Neutrophil (primary cell): ENCODE data around the gene CREB3L4.

ENCODE experiments used
- H3K27ac ChIP-seq: fragments of 200-600 bp; sonication (generic); 2 replicates; pipeline ENCODE4 v1.5.1; 2016; ENCODE audit warnings: mild to moderate bottlenecking, moderate library complexity
- H3K27me3 ChIP-seq: fragments of 200-600 bp; sonication (generic); 2 replicates; pipeline ENCODE4 v1.6.0; 2016; ENCODE audit warnings: mild to moderate bottlenecking
- H3K36me3 ChIP-seq: fragments of 200-600 bp; sonication (generic); 2 replicates; pipeline ENCODE4 v1.5.1; 2017
- H3K4me1 ChIP-seq, 2 experiments: fragments of 200-600 bp in 1 of 2; sonication (generic) in 1 of 2; 1 replicate in 1 of 2; 2 replicates in 1 of 2; pipeline versions ENCODE4 v1.5.1 to v1.6.1; 2013 to 2016; ENCODE audit warnings: low read depth in 1 of 2, low read length in 1 of 2, mild to moderate bottlenecking in 1 of 2, moderate library complexity in 1 of 2; ENCODE audit not compliant: control insufficient read depth in 1 of 2, insufficient read depth in 1 of 2
- H3K4me3 ChIP-seq, 2 experiments: fragments of 200-600 bp in 1 of 2; sonication (generic) in 1 of 2; 1 replicate in 1 of 2; 2 replicates in 1 of 2; pipeline ENCODE4 v1.5.1; 2013 to 2016; ENCODE audit warnings: low read depth in 1 of 2, low read length in 1 of 2, mild to moderate bottlenecking in 1 of 2, moderate library complexity in 1 of 2
- H3K9me3 ChIP-seq: fragments of 200-600 bp; sonication (generic); 2 replicates; pipeline ENCODE4 v1.5.1; 2016
- CTCF ChIP-seq: fragments of 200-600 bp; sonication (generic); IDR thresholded peaks from 2 replicates; pipeline ENCODE4 v1.5.1; 2016; ENCODE audit warnings: antibody characterized with exemption

Gene CREB3L4

DNA sequence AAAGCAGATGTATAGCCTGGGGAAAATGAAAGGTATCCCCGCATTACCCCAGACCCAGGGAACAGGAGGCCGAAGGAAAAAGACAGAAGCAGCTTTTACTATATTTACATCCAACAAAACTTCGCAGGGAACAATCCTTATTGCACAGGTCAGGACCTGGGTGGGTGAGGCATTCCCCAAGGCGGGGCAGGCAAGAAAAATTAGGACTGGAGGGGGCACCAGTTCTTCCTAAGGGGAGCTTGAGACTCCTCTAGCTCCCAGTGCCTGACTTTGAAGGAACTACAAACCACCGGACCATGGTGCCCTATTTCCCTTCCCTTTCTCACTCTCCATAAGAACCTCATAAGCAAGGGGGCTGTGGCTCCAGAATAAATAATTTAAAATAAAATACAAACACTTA lies 38.3 kb upstream of the CREB3L4 start:
- no peak overlapping the region for H3K4me3 ChIP-seq
- TF ChIP-seq CTCF: no peak
- H3K36me3 ChIP-seq: peaks cover 57% of the 10 kb centered on the region
- H3K27me3 ChIP-seq: no peaks in the 10 kb centered on the region
- H3K27ac ChIP-seq: peak overlapping the region; percentile 50
- peaks cover under 1 to 1% of the 10 kb centered on the region in 2 experiments for H3K4me1 ChIP-seq
- H3K9me3 ChIP-seq: no peaks in the 10 kb centered on the region

GRCh38 chr1:153929981-153930948 lies 37.4 kb upstream of the CREB3L4 start:
- no peaks in the 10 kb centered on the region for H3K27me3 ChIP-seq
- H3K4me3 ChIP-seq: no peak overlapping the region
- H3K4me1 ChIP-seq: no peaks in the 10 kb centered on the region
- TF ChIP-seq CTCF: no peak
- H3K36me3 ChIP-seq: peaks cover 66% of the 10 kb centered on the region
- H3K9me3 ChIP-seq: no peaks in the 10 kb centered on the region
- peak overlapping the region; percentile 50 for H3K27ac ChIP-seq

DNA sequence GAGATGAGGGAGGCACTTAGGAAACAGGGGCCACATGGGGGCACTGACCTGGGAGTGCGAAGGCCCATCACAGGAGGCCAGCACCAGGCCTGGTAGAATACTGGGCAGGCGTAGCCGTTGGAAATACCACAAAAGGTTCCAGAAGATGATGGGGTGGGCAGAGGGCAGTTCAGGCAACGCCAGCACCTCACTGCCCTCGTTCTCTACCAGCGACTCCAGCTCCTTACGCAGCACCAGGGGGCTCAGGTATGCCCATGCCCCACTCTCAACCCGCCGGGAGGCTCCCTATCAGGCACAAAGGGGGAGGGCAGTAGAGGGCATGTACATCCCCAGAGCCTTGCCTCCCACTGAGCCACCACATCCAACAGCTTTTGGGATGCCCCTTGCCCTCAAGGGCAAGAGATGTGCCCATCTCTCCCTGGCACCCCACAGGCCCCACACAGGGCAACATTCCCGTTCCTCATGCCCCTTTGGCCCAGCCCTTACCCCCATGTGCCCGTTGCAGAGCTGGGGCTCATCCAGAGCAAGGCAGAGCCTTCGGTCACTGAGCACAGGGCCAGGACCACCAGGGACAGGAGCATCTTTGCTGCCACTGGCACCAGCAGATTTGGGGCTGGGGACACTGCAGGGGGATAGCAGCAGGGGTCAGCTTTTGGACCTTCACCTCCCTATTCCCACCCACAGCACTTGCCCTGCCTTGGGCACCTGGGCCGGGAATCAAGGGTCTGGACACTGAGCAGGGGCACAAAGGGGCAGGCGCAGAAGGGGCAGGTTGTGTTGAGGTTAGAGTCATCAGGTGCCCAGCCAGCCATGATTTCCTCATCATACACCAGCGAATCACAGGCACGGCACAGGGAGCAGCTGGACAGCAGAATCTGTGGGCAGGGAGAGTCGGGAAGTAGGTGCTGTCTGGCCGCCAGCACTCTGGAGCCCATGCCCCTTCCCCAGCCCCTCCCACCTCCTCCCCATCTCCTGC lies 35.3 kb upstream of the CREB3L4 start:
- no peaks in the 10 kb centered on the region for H3K27me3 ChIP-seq
- no peak overlapping the region for H3K4me3 ChIP-seq
- no peak for TF ChIP-seq CTCF
- H3K4me1 ChIP-seq: no peaks in the 10 kb centered on the region
- no peak overlapping the region for H3K27ac ChIP-seq
- H3K9me3 ChIP-seq: no peaks in the 10 kb centered on the region
- peaks cover 87% of the 10 kb centered on the region for H3K36me3 ChIP-seq

DNA sequence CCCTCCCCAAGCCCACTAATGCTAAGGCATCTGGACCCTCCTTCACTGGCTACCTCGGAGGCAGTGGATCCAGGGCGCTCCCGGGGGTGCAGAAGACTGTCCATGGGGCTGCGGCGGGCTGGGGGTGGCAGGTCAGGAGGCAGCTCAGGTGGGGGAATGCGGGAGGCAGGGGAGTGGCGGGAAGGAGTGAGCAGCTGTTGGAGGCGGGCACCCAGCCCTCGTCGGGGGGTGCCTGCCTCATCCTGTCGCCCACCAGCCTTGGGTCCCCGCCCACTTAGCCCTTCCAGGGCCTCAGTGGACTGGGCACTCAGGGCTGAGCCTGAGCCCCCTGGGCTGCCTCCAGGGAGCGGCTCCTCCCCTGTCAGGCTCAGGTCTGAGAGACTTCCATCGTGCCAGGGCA lies 34.3 kb upstream of the CREB3L4 start:
- H3K36me3 ChIP-seq: peaks cover 97% of the 10 kb centered on the region
- no peak overlapping the region for H3K4me3 ChIP-seq
- H3K4me1 ChIP-seq: no peaks in the 10 kb centered on the region
- no peak for TF ChIP-seq CTCF
- no peaks in the 10 kb centered on the region for H3K27me3 ChIP-seq
- no peaks in the 10 kb centered on the region for H3K9me3 ChIP-seq
- H3K27ac ChIP-seq: no peak overlapping the region

GRCh38 chr1:153933955-153934354 lies 33.7 kb upstream of the CREB3L4 start:
- Histone ChIP-seq H3K27me3 (no peaks in the 10 kb centered on the region), H3K4me3 (no peak overlapping the region), H3K27ac (peak overlapping the region; percentile 23), H3K36me3 (peaks cover 99% of the 10 kb centered on the region), H3K9me3 (no peaks in the 10 kb centered on the region), H3K4me1 (no peaks in the 10 kb centered on the region)
- TF ChIP-seq CTCF: no peak
